Measurements from ENCODE around the gene PPFIBP1. TPM values are rescaled to one million over a fixed set of nuclear protein-coding genes. Genes with fewer than 3 reads are reported as not detected.

PPFIBP1 gene
- total and polyA plus RNA-seq, 2 of the 8 experiments (the other 6 are each of a cell fraction or from before 2014, with no cell fraction given): 7.7 to 31.3 TPM

- H3K56ac ChIP-seq (replicated peaks; ENCODE audit: insufficient read length, low read depth, low read length): no peak within 1 kb of the TSS
- no peak within 1 kb of the TSS for H3K9ac ChIP-seq (replicated peaks in 1 of 4; ENCODE audit: extremely low read depth in 1 of 4, low read depth in 3 of 4, low read length in 3 of 4)
- no peak within 1 kb of the TSS for H3K4ac ChIP-seq (replicated peaks; ENCODE audit: insufficient read length, low read depth, low read length)
- H3K9me3 ChIP-seq (ENCODE audit: insufficient read depth in 2 of 2, low read depth in 1 of 2, low read length in 1 of 2): no peaks in the 10 kb centered on the region
- H2BK12ac ChIP-seq (ENCODE audit: low read depth, low read length): no peak within 1 kb of the TSS
- no peaks in the 10 kb centered on the region for H3K23me2 ChIP-seq (ENCODE audit: low read depth, low read length)
- no peak within 1 kb of the TSS for H3K14ac ChIP-seq (ENCODE audit: insufficient read length)
- H3K4me3 ChIP-seq (ENCODE audit: extremely low read depth in 1 of 4, insufficient read depth in 2 of 4, low read depth in 3 of 4, low read length in 4 of 4): no peak within 1 kb of the TSS
- ChIA-PET CTCF (ENCODE audit: partially characterized antibody) (interaction anchor here (1.4 to 2.3 kb wide), 3 partner anchors 9 to 43 kb away, joined by 3 to 7 read pairs (median 6); no protein-coding TSS in a partner anchor), POLR2A (ENCODE audit: partially characterized antibody) (no interaction called here)
- no peak within 1 kb of the TSS for H2BK15ac ChIP-seq (ENCODE audit: low read length)
- H2BK5ac ChIP-seq (ENCODE audit: low read depth, low read length): no peak within 1 kb of the TSS
- no peak within 1 kb of the TSS for H3K27ac ChIP-seq (ENCODE audit: low read depth, low read length)
- WGBS, 2 experiments (ENCODE audit: extremely low coverage in 1 of 2, insufficient coverage in 1 of 2, insufficient read length in 1 of 2, insufficient replicate concordance in 2 of 2, low coverage in 1 of 2, low lambda C conversion rate in 2 of 2, missing lambda C conversion rate in 1 of 2): 93% methylated on average over 5 of the region's 5 CpGs; no CpG with 5 or more reads in 1 of the 2 experiments
- H4K20me1 ChIP-seq (replicated peaks in 1 of 2; ENCODE audit: control insufficient read depth in 1 of 2, insufficient read depth in 2 of 2, low read length in 2 of 2): no peaks in the 10 kb centered on the region
- H4K5ac ChIP-seq (ENCODE audit: insufficient read length, low read depth, low read length): no peak within 1 kb of the TSS
- no peak for DNase-seq (ENCODE audit: low read depth in 1 of 2, low spot score in 2 of 2)
- no peak within 1 kb of the TSS for H2AFZ ChIP-seq (ENCODE audit: low read length)
- H2BK120ac ChIP-seq (replicated peaks; ENCODE audit: low read depth, low read length): no peak within 1 kb of the TSS
- H4K8ac ChIP-seq (ENCODE audit: extremely low read depth, insufficient read depth, low read length): no peak within 1 kb of the TSS
- no peak within 1 kb of the TSS for H4K91ac ChIP-seq (replicated peaks; ENCODE audit: insufficient read length, low read length)
- H3K79me2 ChIP-seq (ENCODE audit: control insufficient read depth in 1 of 2, insufficient read depth in 2 of 2, low read length in 2 of 2): no peaks in the 10 kb centered on the region
- H3K4me2 ChIP-seq (ENCODE audit: insufficient read depth in 1 of 2, low read depth in 2 of 2, low read length in 2 of 2): no peak within 1 kb of the TSS
- H3K18ac ChIP-seq (ENCODE audit: extremely low read depth, low read length): no peak within 1 kb of the TSS
- H2BK20ac ChIP-seq (ENCODE audit: low read length): no peak within 1 kb of the TSS
- H3K23ac ChIP-seq (ENCODE audit: insufficient read length): no peak within 1 kb of the TSS
- H3K4me1 ChIP-seq (replicated peaks in 1 of 4; ENCODE audit: control insufficient read depth in 3 of 4, insufficient read depth in 4 of 4, low read length in 3 of 4): no peaks in the 10 kb centered on the region
- H3K79me1 ChIP-seq (ENCODE audit: low read depth, low read length): no peaks in the 10 kb centered on the region
- no peak for TF ChIP-seq CREB1 (IDR thresholded peaks at IDR 0.05)
- TF ChIP-seq SIN3A (conservative IDR thresholded peaks at IDR 0.05 in 1 of 2, IDR thresholded peaks at IDR 0.05 in 1 of 2; ENCODE audit: low read depth in 1 of 2, low read length in 2 of 2): no peak
- no peak for TF ChIP-seq BACH1 (IDR thresholded peaks at IDR 0.05; ENCODE audit: low read length)
- no peak for TF ChIP-seq TEAD4 (IDR thresholded peaks at IDR 0.05; ENCODE audit: low read depth, low read length)
- no peak for FAIRE-seq
- H3K27me3 ChIP-seq (replicated peaks in 1 of 4; ENCODE audit: control insufficient read depth in 3 of 4, extremely low read depth in 1 of 4, insufficient read depth in 3 of 4, low read length in 3 of 4): no peaks in the 10 kb centered on the region
- H2AK5ac ChIP-seq (ENCODE audit: low read depth, low read length): no peak within 1 kb of the TSS
- peaks cover 0 to 4% (median 3%) of the 10 kb centered on the region in 4 experiments; a peak in 3 of 8 replicates for H3K36me3 ChIP-seq (ENCODE audit: control insufficient read depth in 2 of 4, insufficient read depth in 4 of 4, low read length in 3 of 4)
Measured at GRCh38 chr12:27696293-27696652, 172.3 kb downstream of the PPFIBP1 start, which contains the start of gene REP15. Gene REP15 (plus strand): TSS chr12:27696447. CDS start chr12:27696563, 116 bp downstream.

All from H1 (cell line).